Mammary epithelial cell (primary cell): Measurements from ENCODE around the gene KLHL42.

Experiments
- EZH2 ChIP-seq: IDR thresholded peaks from 2 replicates; pipeline ENCODE4 v1.6.1; 2012; ENCODE audit warnings: low read length, inconsistent platforms, borderline replicate concordance
- TF ChIP-seq, protein P1 (sequence below), 2 donors: IDR thresholded peaks in 1 of 2; conservative IDR thresholded peaks in 1 of 2; 2 replicates each; pipeline ENCODE4 v1.5.1; 2011 to 2012; ENCODE audit warnings: inconsistent platforms in 2 of 2, low read length in 2 of 2, mild to moderate bottlenecking in 2 of 2, control low read depth in 1 of 2, low read depth in 1 of 2; ENCODE audit not compliant: insufficient read depth in 1 of 2; ENCODE audit errors: extremely low read depth in 1 of 2

DNA sequence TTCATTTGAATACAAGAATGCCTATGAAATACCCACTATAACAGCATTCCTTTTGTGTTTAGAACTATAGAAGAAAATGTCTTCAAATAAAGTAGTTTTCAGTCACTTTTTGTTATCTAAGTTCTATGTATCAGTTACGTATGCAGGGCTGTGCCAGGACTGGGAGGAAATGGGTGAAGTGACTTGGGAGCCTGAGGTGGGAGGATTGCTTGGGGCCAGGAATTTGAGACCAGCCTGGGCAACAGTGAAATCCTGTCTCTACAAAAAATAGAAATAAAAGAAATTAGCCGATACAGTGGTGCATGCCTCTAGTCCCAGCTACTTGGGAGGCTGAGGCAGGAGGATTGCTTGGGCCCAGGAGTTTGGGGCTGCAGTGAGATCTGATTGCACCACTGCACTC is 22.9 kb downstream of the KLHL42 start:
- TF ChIP-seq, protein P1, sequence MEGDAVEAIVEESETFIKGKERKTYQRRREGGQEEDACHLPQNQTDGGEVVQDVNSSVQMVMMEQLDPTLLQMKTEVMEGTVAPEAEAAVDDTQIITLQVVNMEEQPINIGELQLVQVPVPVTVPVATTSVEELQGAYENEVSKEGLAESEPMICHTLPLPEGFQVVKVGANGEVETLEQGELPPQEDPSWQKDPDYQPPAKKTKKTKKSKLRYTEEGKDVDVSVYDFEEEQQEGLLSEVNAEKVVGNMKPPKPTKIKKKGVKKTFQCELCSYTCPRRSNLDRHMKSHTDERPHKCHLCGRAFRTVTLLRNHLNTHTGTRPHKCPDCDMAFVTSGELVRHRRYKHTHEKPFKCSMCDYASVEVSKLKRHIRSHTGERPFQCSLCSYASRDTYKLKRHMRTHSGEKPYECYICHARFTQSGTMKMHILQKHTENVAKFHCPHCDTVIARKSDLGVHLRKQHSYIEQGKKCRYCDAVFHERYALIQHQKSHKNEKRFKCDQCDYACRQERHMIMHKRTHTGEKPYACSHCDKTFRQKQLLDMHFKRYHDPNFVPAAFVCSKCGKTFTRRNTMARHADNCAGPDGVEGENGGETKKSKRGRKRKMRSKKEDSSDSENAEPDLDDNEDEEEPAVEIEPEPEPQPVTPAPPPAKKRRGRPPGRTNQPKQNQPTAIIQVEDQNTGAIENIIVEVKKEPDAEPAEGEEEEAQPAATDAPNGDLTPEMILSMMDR (conservative IDR thresholded peaks at IDR 0.05 in 1 of 2, IDR thresholded peaks at IDR 0.05 in 1 of 2; ENCODE audit: extremely low read depth in 1 of 2, insufficient read depth in 1 of 2, low read depth in 1 of 2, low read length in 2 of 2) = no peak
- TF ChIP-seq EZH2 = no peak
